Keratinocyte (primary cell): Measurements from ENCODE around the gene SAMD4A. TPM values are rescaled to one million over a fixed set of nuclear protein-coding genes. Genes with fewer than 3 reads are reported as not detected.

Experiments used
- DNase-seq: peaks from one replicate; pipeline ENCODE4 v3.0.0-alpha.2; 2011; ENCODE audit warnings: low read depth, missing footprints, low spot score
- FAIRE-seq: peaks from 2 replicates; lab custom pipeline; 2011; peaks lifted over from hg19 to GRCh38; lab: Jason Lieb, UNC
- H2AFZ ChIP-seq: 2 replicates; pipeline ENCODE4 v1.6.0; 2012; ENCODE audit warnings: low read length, control low read depth, inconsistent platforms; ENCODE audit not compliant: control insufficient read depth
- H3K27ac ChIP-seq: 2 replicates; pipeline ENCODE4 v1.5.1; 2011; ENCODE audit warnings: low read length; ENCODE audit not compliant: control insufficient read depth, insufficient read depth
- H3K27me3 ChIP-seq: 3 replicates; pipeline ENCODE4 v1.6.0; 2011; ENCODE audit warnings: low read length; ENCODE audit not compliant: control insufficient read depth, insufficient read depth; ENCODE audit errors: extremely low read depth
- H3K36me3 ChIP-seq, 2 experiments: 2 replicates in 1 of 2; 3 replicates in 1 of 2; pipeline ENCODE4 v1.5.1; 2011; ENCODE audit warnings: low read length in 2 of 2, mild to moderate bottlenecking in 1 of 2; ENCODE audit not compliant: control insufficient read depth in 2 of 2, insufficient read depth in 2 of 2; ENCODE audit errors: extremely low read depth in 1 of 2
- H3K4me1 ChIP-seq: 3 replicates; pipeline ENCODE4 v1.5.1; 2011; ENCODE audit warnings: low read length; ENCODE audit not compliant: control insufficient read depth, insufficient read depth; ENCODE audit errors: extremely low read depth
- H3K4me2 ChIP-seq: 3 replicates; pipeline ENCODE4 v1.6.0; 2011; ENCODE audit warnings: low read depth, low read length; ENCODE audit not compliant: control insufficient read depth, insufficient read depth; ENCODE audit errors: extremely low read depth
- H3K4me3 ChIP-seq, 3 experiments: fragments of 200-600 bp in 1 of 3; sonication (generic) in 1 of 3; 2 replicates in 2 of 3; 3 replicates in 1 of 3; pipeline ENCODE4 v1.5.1; 2011 to 2016; ENCODE audit warnings: low read length in 3 of 3, mild to moderate bottlenecking in 3 of 3, control low read depth in 2 of 3, inconsistent platforms in 1 of 3, low read depth in 1 of 3, mixed read lengths in 1 of 3, mixed run types in 1 of 3, moderate library complexity in 1 of 3; ENCODE audit not compliant: control insufficient read depth in 2 of 3, insufficient read depth in 2 of 3; ENCODE audit errors: extremely low read depth in 1 of 3
- H3K79me2 ChIP-seq: 2 replicates; pipeline ENCODE4 v1.6.0; 2012; ENCODE audit warnings: low read length; ENCODE audit not compliant: control insufficient read depth, insufficient read depth
- H3K9ac ChIP-seq: 3 replicates; pipeline ENCODE4 v1.6.0; 2011; ENCODE audit warnings: low read length; ENCODE audit not compliant: control insufficient read depth, insufficient read depth; ENCODE audit errors: extremely low read depth
- H3K9me1 ChIP-seq: 3 replicates; pipeline ENCODE4 v1.6.0; 2011; ENCODE audit warnings: low read length; ENCODE audit not compliant: control insufficient read depth, insufficient read depth; ENCODE audit errors: extremely low read depth
- H3K9me3 ChIP-seq: 2 replicates; pipeline ENCODE4 v1.5.1; 2012; ENCODE audit warnings: low read depth, low read length; ENCODE audit not compliant: control insufficient read depth
- H4K20me1 ChIP-seq: 3 replicates; pipeline ENCODE4 v1.6.0; 2011; ENCODE audit warnings: low read length; ENCODE audit not compliant: control insufficient read depth, insufficient read depth; ENCODE audit errors: extremely low read depth
- EZH2 ChIP-seq: IDR thresholded peaks from one replicate; pipeline ENCODE4 v1.6.1; 2012; ENCODE audit warnings: inconsistent platforms, mild to moderate bottlenecking, low read length, moderate library complexity
- dilution Hi-C: fragments of 300-500 bp; cut with MboI; formaldehyde crosslinking; loops from one replicate; pipeline ENCODE4 v1.7.0; 2020; ENCODE audit warnings: low sequenced_read_pairs; ENCODE audit not compliant: extremely low pct_ligation_motif_present
- polyA plus RNA-seq, 5 experiments: library from polyadenylated mRNA; depleted of rRNA in 3 of 5; stranded (reverse) in 3 of 5; stranded (forward) in 1 of 5; unstranded in 1 of 5; fragments of >200 nt; gene quantifications; 1 replicate in 1 of 5; 2 replicates in 3 of 5; 3 replicates in 1 of 5; pipeline versions ENCODE4 v1.2.1 to v1.2.3, GENCODE V29; 2011 to 2012; ENCODE audit warnings: missing spikeins in 2 of 5, low read depth in 1 of 5, low replicate concordance in 1 of 5
- TF ChIP-seq, protein P1 (sequence below), 3 experiments: IDR thresholded peaks in 1 of 3; conservative IDR thresholded peaks in 1 of 3; optimal IDR thresholded peaks in 1 of 3; 2 replicates in 2 of 3; 3 replicates in 1 of 3; pipeline versions ENCODE3 to v1.5.1; 2011; ENCODE audit warnings: low read length in 3 of 3, mild to moderate bottlenecking in 3 of 3, moderate library complexity in 2 of 3, control low read depth in 1 of 3, inconsistent platforms in 1 of 3; ENCODE audit not compliant: insufficient read depth in 2 of 3; ENCODE audit errors: extremely low read depth in 1 of 3

SAMD4A gene
- polyA plus RNA-seq, 1 donor (not counting 4 experiments of a cell fraction or from before 2014, with no cell fraction given), result 16.2 TPM

DNA sequence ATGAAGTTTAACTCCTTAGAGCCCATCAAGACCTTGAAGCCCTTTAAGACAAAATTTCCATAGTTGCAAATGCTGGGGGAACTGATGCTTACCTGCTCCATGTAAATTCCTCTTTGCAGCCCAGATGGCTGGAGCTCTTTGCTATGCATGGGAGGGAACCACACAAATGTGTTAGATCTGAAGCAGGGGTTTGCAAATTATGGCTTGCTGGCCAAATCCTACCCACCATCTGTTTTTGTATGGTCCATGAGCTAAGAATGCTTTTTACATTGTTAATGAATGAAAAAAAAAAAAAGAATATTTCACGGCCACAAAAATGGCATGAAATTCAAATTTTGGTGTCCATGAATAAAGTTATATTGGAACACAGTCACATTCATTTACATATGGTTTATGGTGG is 261.1 kb downstream of the SAMD4A start:
- H3K4me1 ChIP-seq, result no peaks in the 10 kb centered on the region
- dilution Hi-C loops, result no loop called here
- H3K79me2 ChIP-seq, result no peaks in the 10 kb centered on the region
- no peak overlapping the region for H3K4me2 ChIP-seq
- no peak for TF ChIP-seq EZH2
- TF ChIP-seq, protein P1, sequence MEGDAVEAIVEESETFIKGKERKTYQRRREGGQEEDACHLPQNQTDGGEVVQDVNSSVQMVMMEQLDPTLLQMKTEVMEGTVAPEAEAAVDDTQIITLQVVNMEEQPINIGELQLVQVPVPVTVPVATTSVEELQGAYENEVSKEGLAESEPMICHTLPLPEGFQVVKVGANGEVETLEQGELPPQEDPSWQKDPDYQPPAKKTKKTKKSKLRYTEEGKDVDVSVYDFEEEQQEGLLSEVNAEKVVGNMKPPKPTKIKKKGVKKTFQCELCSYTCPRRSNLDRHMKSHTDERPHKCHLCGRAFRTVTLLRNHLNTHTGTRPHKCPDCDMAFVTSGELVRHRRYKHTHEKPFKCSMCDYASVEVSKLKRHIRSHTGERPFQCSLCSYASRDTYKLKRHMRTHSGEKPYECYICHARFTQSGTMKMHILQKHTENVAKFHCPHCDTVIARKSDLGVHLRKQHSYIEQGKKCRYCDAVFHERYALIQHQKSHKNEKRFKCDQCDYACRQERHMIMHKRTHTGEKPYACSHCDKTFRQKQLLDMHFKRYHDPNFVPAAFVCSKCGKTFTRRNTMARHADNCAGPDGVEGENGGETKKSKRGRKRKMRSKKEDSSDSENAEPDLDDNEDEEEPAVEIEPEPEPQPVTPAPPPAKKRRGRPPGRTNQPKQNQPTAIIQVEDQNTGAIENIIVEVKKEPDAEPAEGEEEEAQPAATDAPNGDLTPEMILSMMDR (optimal IDR thresholded peaks at IDR 0.05 in 1 of 3, IDR thresholded peaks at IDR 0.05 in 1 of 3, conservative IDR thresholded peaks at IDR 0.05 in 1 of 3; ENCODE audit: extremely low read depth in 1 of 3, insufficient read depth in 2 of 3, low read length in 3 of 3), result no peak
- no peaks in the 10 kb centered on the region for H3K36me3 ChIP-seq
- no peaks in the 10 kb centered on the region for H4K20me1 ChIP-seq
- no peak for FAIRE-seq
- no peaks in the 10 kb centered on the region for H3K27me3 ChIP-seq
- no peaks in the 10 kb centered on the region for H3K9me3 ChIP-seq
- no peak overlapping the region for H3K4me3 ChIP-seq
- DNase-seq, result no peak
- H2AFZ ChIP-seq, result no peak overlapping the region
- no peak overlapping the region for H3K27ac ChIP-seq
- H3K9me1 ChIP-seq, result no peaks in the 10 kb centered on the region
- no peak overlapping the region for H3K9ac ChIP-seq

DNA sequence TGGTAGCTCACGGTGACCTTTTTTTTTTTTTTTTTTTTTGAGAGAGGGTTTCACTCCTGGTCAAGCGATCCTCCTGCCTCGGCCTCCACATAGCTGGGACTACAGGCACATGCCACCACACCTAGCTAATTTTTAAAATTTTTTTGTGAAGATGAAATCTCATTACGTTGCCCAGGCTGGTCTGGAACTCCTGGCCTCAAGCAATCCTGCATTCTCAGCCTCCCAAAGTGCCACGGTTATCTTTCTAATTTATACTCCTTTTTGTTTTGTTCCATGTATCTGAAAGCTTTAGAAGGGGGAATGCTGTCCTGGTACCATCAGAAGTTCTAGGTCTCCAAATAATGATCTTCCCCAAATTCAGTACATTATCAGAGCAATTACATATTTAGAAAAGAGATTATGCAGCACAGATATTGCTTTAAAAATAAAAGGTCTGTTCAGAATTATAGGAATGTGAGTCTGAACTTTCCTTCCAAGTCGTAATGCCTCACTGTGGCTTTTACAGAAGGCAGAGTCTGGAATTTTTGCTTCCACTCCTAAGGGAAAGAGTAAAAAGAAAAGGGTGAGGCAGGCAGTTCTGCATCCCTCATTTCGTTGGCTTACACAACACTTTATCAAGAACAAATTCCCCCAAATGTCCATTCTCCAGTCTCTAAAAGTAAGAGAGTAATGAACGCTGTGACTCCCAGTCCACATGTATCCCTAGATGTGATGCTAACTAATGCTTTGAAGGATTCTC is 262.7 kb downstream of the SAMD4A start:
- dilution Hi-C loops, result no loop called here

More for the DNA sequence above, 262.7 kb downstream of the SAMD4A start:
- no peak for DNase-seq
- no peaks in the 10 kb centered on the region for H3K36me3 ChIP-seq
- no peaks in the 10 kb centered on the region for H4K20me1 ChIP-seq
- H3K27me3 ChIP-seq, result no peaks in the 10 kb centered on the region
- H3K9ac ChIP-seq, result no peak overlapping the region
- no peak overlapping the region for H3K4me3 ChIP-seq
- H3K27ac ChIP-seq, result no peak overlapping the region
- no peaks in the 10 kb centered on the region for H3K4me1 ChIP-seq
- H2AFZ ChIP-seq, result no peak overlapping the region
- no peaks in the 10 kb centered on the region for H3K79me2 ChIP-seq
- H3K9me3 ChIP-seq, result no peaks in the 10 kb centered on the region
- no peak overlapping the region for H3K4me2 ChIP-seq
- no peak for TF ChIP-seq EZH2
- TF ChIP-seq, protein P1 (optimal IDR thresholded peaks at IDR 0.05 in 1 of 3, IDR thresholded peaks at IDR 0.05 in 1 of 3, conservative IDR thresholded peaks at IDR 0.05 in 1 of 3; ENCODE audit: extremely low read depth in 1 of 3, insufficient read depth in 2 of 3, low read length in 3 of 3), result no peak
- no peaks in the 10 kb centered on the region for H3K9me1 ChIP-seq
- FAIRE-seq, result no peak
